GM21717 (cell line): ENCODE measurements around the gene PDE9A.

Source experiments
- ATAC-seq: cut with Tn5 transposase; IDR thresholded peaks from one replicate; pipeline ENCODE4 v1.9.1; 2021; ENCODE audit warnings: mild to moderate bottlenecking, moderate library complexity; ENCODE audit not compliant: unreplicated experiment

The PDE9A gene

GRCh38 chr21:42670058-42670880 lies 16.8 kb downstream of the PDE9A start:
- ATAC-seq: no peak

- ATAC-seq: no peak
These were observed 17.5 kb downstream of the PDE9A start for GRCh38 chr21:42670884-42671283.

GRCh38 chr21:42671778-42672593 lies 18.6 kb downstream of the PDE9A start:
- no peak for ATAC-seq

GRCh38 chr21:42672699-42673458 lies 19.5 kb downstream of the PDE9A start:
- no peak for ATAC-seq

GRCh38 chr21:42673633-42674328 lies 20.4 kb downstream of the PDE9A start:
- no peak for ATAC-seq

- no peak for ATAC-seq
These were observed 21.0 kb downstream of the PDE9A start for GRCh38 chr21:42674351-42674940.

GRCh38 chr21:42675403-42675802 lies 22.0 kb downstream of the PDE9A start:
- ATAC-seq: no peak

- ATAC-seq: no peak
These were observed 23.4 kb downstream of the PDE9A start for GRCh38 chr21:42676808-42677207.

- no peak for ATAC-seq
These were observed 24.2 kb downstream of the PDE9A start for GRCh38 chr21:42677339-42678321.

- no peak for ATAC-seq
These were observed 25.3 kb downstream of the PDE9A start for GRCh38 chr21:42678618-42679295.

- ATAC-seq: no peak
These were observed 26.1 kb downstream of the PDE9A start for GRCh38 chr21:42679319-42680057.

GRCh38 chr21:42680058-42680330 lies 26.6 kb downstream of the PDE9A start:
- ATAC-seq: no peak

- ATAC-seq: no peak
These were observed 27.0 kb downstream of the PDE9A start for GRCh38 chr21:42680429-42680828.

GRCh38 chr21:42681296-42682206 lies 28.1 kb downstream of the PDE9A start:
- no peak for ATAC-seq

- ATAC-seq: no peak
These were observed 29.3 kb downstream of the PDE9A start for GRCh38 chr21:42682661-42683210.

- ATAC-seq: no peak
These were observed 30.1 kb downstream of the PDE9A start for GRCh38 chr21:42683371-42684108.
